Panc1 (cell line): Measurements from ENCODE around the gene KCTD13. TPM values are rescaled to one million over a fixed set of nuclear protein-coding genes. Genes with fewer than 3 reads are reported as not detected.
A peak's percentile ranks its signal among the peaks of the same experiment; 100 is the strongest.
"Not testable (repeated sequence)": the region's sequence is repeated elsewhere in the genome, so short reads cannot be mapped to it uniquely, and the experiment has no call there.

Source experiments
- ATAC-seq: fragments of 200-7000 bp; cut with Tn5 transposase; 2 replicates; pipeline ENCODE4 v1.9.1; 2020; ENCODE audit warnings: mild to moderate bottlenecking, moderate library complexity
- BruUV-seq: library from RNA; stranded (reverse); fragments of 400-500 nt; replicated peaks from 2 replicates; lab custom pipeline; 2021; lab: Mats Ljungman, UMichigan
- CTCF ChIA-PET: fragments of 300-600 bp; sonication (Branson Sonifier 250); formaldehyde crosslinking; loops from one replicate; lab custom pipeline; 2022; ENCODE audit warnings: antibody characterized with exemption; lab: Charles Lee
- POLR2A ChIA-PET: fragments of 300-600 bp; sonication (Branson Sonifier 250); formaldehyde crosslinking; loops from one replicate; lab custom pipeline; 2022; ENCODE audit warnings: antibody characterized with exemption; lab: Charles Lee
- DNase-seq: peaks from one replicate; pipeline ENCODE4 v3.0.0-alpha.2; 2010; ENCODE audit warnings: low read depth, low spot score
- H3K27ac ChIP-seq: 2 replicates; pipeline ENCODE4 v1.5.1; 2011; ENCODE audit warnings: mild to moderate bottlenecking, low read length, inconsistent platforms
- H3K27me3 ChIP-seq: fragments of 200-500 bp; sonication (Bioruptor generic); 2 replicates; pipeline ENCODE4 v1.6.0; 2014; ENCODE audit warnings: low read length, inconsistent platforms; ENCODE audit not compliant: control insufficient read depth, insufficient read depth
- H3K36me3 ChIP-seq: fragments of 200-500 bp; sonication (Bioruptor generic); 2 replicates; pipeline ENCODE4 v1.5.1; 2014; ENCODE audit warnings: inconsistent platforms, mild to moderate bottlenecking, low read length, moderate library complexity; ENCODE audit not compliant: control insufficient read depth, insufficient read depth
- H3K4me1 ChIP-seq: 2 replicates; pipeline ENCODE4 v1.5.1; 2011; ENCODE audit warnings: inconsistent platforms, mild to moderate bottlenecking, low read length, moderate library complexity; ENCODE audit not compliant: control insufficient read depth, insufficient read depth
- H3K4me3 ChIP-seq, 2 experiments: 2 replicates each; pipeline ENCODE4 v1.5.1; 2011 to 2012; ENCODE audit warnings: low read depth in 2 of 2, low read length in 2 of 2, mild to moderate bottlenecking in 2 of 2, inconsistent platforms in 1 of 2, moderate library complexity in 1 of 2
- H3K9me3 ChIP-seq: fragments of 200-500 bp; sonication (Bioruptor generic); 2 replicates; pipeline ENCODE4 v1.5.1; 2014; ENCODE audit warnings: low read depth, mild to moderate bottlenecking, inconsistent platforms, low read length, moderate library complexity; ENCODE audit not compliant: control insufficient read depth, insufficient read depth
- POLR2AphosphoS5 ChIP-seq: IDR thresholded peaks from 2 replicates; pipeline ENCODE4 v1.6.1; 2012; ENCODE audit warnings: mild to moderate bottlenecking, low read depth, low read length, moderate library complexity
- SIN3A ChIP-seq: IDR thresholded peaks from 2 replicates; pipeline ENCODE4 v1.6.1; 2012; ENCODE audit warnings: low read depth, mild to moderate bottlenecking, low read length, moderate library complexity, borderline replicate concordance; ENCODE audit not compliant: insufficient read depth
- TCF7L2 ChIP-seq: IDR thresholded peaks from 2 replicates; pipeline ENCODE4 v1.6.1; 2011; ENCODE audit warnings: mild to moderate bottlenecking, low read depth, low read length, inconsistent platforms
- in situ Hi-C: cut with HindIII; loops from 2 replicates; pipeline ENCODE4 v1.10.0; 2016; ENCODE audit warnings: low sequenced_read_pairs, low pct_unique_long_range_greater_than_20kb
- intact Hi-C: fragments of 100-400 bp; cut with micrococcal nuclease; formaldehyde crosslinking; loops from one replicate; pipeline ENCODE4 v1.10.0; 2022; ENCODE audit not compliant: unreplicated experiment
- total RNA-seq: library from RNA; stranded (reverse); gene quantifications from one replicate; pipeline ENCODE4 v1.2.1, GENCODE V29; 2021; ENCODE audit not compliant: unreplicated experiment
- TF ChIP-seq, protein P1 (sequence below), 2 experiments: IDR thresholded peaks; 2 replicates each; pipeline ENCODE4 v1.6.1; 2011 to 2012; ENCODE audit warnings: low read depth in 2 of 2, control low read depth in 1 of 2, low read length in 1 of 2, mild to moderate bottlenecking in 1 of 2, moderate library complexity in 1 of 2; ENCODE audit not compliant: insufficient read depth in 1 of 2
- TF ChIP-seq, protein P2 (sequence below): fragments of 450-650 bp; IDR thresholded peaks from 2 replicates; pipeline ENCODE4 v1.5.1; 2017; ENCODE audit warnings: mild to moderate bottlenecking

KCTD13 gene
- total RNA-seq, 1 experiment from 2014 or later: 45.7 TPM

DNA sequence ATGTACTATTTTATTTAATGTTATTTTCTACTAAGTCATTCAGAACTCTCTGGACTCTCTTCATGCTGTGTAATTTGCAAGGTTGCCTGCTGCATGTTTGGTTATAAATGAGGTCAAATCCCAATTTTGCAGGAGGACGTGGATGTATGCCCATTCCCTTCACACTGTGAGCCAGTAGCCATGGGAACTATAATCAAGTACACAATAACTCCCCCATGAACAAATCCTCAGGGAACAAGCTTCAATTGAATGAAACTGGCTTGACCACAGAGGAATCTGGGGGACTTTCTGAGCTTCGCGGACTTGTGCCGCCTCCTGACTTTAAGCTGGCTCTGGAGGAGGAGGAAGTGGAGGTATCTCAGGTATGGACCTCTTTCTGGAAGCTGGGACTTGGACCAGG lies 14.6 kb upstream of the KCTD13 start:
- BruUV-seq: no TSS peak
- intact Hi-C loops: no loop called here
- no peak overlapping the region for H3K4me3 ChIP-seq
- no peaks in the 10 kb centered on the region for H3K27me3 ChIP-seq
- in situ Hi-C loops: no loop called here
- ChIA-PET POLR2A (interaction anchor here (1.0 kb wide), 1 partner anchor 13 kb away, joined by 3 read pairs; no protein-coding TSS in a partner anchor), CTCF (no interaction called here)
- ATAC-seq (no peak), DNase-seq (no peak)
- H3K4me1 ChIP-seq: peaks cover 17% of the 10 kb centered on the region
- TF ChIP-seq, protein P1, sequence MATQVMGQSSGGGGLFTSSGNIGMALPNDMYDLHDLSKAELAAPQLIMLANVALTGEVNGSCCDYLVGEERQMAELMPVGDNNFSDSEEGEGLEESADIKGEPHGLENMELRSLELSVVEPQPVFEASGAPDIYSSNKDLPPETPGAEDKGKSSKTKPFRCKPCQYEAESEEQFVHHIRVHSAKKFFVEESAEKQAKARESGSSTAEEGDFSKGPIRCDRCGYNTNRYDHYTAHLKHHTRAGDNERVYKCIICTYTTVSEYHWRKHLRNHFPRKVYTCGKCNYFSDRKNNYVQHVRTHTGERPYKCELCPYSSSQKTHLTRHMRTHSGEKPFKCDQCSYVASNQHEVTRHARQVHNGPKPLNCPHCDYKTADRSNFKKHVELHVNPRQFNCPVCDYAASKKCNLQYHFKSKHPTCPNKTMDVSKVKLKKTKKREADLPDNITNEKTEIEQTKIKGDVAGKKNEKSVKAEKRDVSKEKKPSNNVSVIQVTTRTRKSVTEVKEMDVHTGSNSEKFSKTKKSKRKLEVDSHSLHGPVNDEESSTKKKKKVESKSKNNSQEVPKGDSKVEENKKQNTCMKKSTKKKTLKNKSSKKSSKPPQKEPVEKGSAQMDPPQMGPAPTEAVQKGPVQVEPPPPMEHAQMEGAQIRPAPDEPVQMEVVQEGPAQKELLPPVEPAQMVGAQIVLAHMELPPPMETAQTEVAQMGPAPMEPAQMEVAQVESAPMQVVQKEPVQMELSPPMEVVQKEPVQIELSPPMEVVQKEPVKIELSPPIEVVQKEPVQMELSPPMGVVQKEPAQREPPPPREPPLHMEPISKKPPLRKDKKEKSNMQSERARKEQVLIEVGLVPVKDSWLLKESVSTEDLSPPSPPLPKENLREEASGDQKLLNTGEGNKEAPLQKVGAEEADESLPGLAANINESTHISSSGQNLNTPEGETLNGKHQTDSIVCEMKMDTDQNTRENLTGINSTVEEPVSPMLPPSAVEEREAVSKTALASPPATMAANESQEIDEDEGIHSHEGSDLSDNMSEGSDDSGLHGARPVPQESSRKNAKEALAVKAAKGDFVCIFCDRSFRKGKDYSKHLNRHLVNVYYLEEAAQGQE (IDR thresholded peaks at IDR 0.05; ENCODE audit: insufficient read depth in 1 of 2, low read depth in 2 of 2, low read length in 1 of 2): no peak
- no peak for TF ChIP-seq TCF7L2
- no peak for TF ChIP-seq SIN3A
- TF ChIP-seq, protein P2, sequence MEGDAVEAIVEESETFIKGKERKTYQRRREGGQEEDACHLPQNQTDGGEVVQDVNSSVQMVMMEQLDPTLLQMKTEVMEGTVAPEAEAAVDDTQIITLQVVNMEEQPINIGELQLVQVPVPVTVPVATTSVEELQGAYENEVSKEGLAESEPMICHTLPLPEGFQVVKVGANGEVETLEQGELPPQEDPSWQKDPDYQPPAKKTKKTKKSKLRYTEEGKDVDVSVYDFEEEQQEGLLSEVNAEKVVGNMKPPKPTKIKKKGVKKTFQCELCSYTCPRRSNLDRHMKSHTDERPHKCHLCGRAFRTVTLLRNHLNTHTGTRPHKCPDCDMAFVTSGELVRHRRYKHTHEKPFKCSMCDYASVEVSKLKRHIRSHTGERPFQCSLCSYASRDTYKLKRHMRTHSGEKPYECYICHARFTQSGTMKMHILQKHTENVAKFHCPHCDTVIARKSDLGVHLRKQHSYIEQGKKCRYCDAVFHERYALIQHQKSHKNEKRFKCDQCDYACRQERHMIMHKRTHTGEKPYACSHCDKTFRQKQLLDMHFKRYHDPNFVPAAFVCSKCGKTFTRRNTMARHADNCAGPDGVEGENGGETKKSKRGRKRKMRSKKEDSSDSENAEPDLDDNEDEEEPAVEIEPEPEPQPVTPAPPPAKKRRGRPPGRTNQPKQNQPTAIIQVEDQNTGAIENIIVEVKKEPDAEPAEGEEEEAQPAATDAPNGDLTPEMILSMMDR: no peak
- TF ChIP-seq POLR2AphosphoS5: no peak
- H3K27ac ChIP-seq: peak overlapping the region; percentile 34; the same call in 1 of the 2 replicates
- H3K9me3 ChIP-seq: no peaks in the 10 kb centered on the region
- no peaks in the 10 kb centered on the region for H3K36me3 ChIP-seq

GRCh38 chr16:29931750-29932149 lies 5.7 kb upstream of the KCTD13 start:
- DNase-seq, BruUV-seq, H3K9me3 ChIP-seq, H3K27me3 ChIP-seq, in situ Hi-C loops, H3K4me3 ChIP-seq, intact Hi-C loops, H3K36me3 ChIP-seq, H3K27ac ChIP-seq, ATAC-seq, CTCF ChIA-PET, H3K4me1 ChIP-seq: not testable (repeated sequence)
- POLR2A ChIA-PET: interaction anchor here (0.6 kb wide), 1 partner anchor 33 kb away, joined by 10 read pairs; the partner anchor contains the start of gene SEZ6L2

GRCh38 chr16:29927070-29927905 lies 1.3 kb upstream of the KCTD13 start:
- ChIA-PET POLR2A (interaction anchor here (0.7 to 1.5 kb wide), 4 partner anchors 13 to 48 kb away, joined by 3 to 10 read pairs (median 6); no protein-coding TSS in a partner anchor), CTCF (no interaction called here)
- ATAC-seq (no peak), DNase-seq (no peak)
- H3K36me3 ChIP-seq: 0 out of 2 replicates have a peak, but pooled peaks cover 4% of the 10 kb centered on the region
- no TSS peak for BruUV-seq
- H3K4me1 ChIP-seq: peaks cover 13% of the 10 kb centered on the region
- TF ChIP-seq SIN3A: no peak
- 0 out of 2 replicates have a peak, but pooled peaks have one; percentile 37 for TF ChIP-seq POLR2AphosphoS5
- TF ChIP-seq, protein P2: no peak
- no peak for TF ChIP-seq TCF7L2
- TF ChIP-seq, protein P1 (IDR thresholded peaks at IDR 0.05; ENCODE audit: insufficient read depth in 1 of 2, low read depth in 2 of 2, low read length in 1 of 2): no peak
- H3K27ac ChIP-seq: peak overlapping the region; percentile 97
- no peaks in the 10 kb centered on the region for H3K27me3 ChIP-seq
- intact Hi-C loops (no loop called here), in situ Hi-C loops (no loop called here)
- peak overlapping the region; percentile 59 to 88 for H3K4me3 ChIP-seq
- H3K9me3 ChIP-seq: no peaks in the 10 kb centered on the region
